ENCODE measurements around the gene CELF2.

- TF ChIP-seq CTCF (IDR thresholded peaks at IDR 0.05; ENCODE audit: low read depth, low read length, poor library complexity, severe bottlenecking) (no peak), EZH2phosphoT487 (IDR thresholded peaks at IDR 0.05; ENCODE audit: borderline replicate concordance, low read length) (no peak)
These were observed 173.5 kb downstream of the CELF2 start for GRCh38 chr10:11191190-11191589.

Measured in DOHH2 (cell line).